Endodermal cell (in vitro differentiated cells): ENCODE measurements around the gene TYK2. TPM values are rescaled to one million over a fixed set of nuclear protein-coding genes. Genes with fewer than 3 reads are reported as not detected.

Experiments
- DNase-seq: peaks from one replicate; pipeline ENCODE4 v3.0.0-alpha.2; 2017
- H3K27ac ChIP-seq: 2 replicates; pipeline ENCODE4 v1.5.1; 2013; ENCODE audit warnings: mild to moderate bottlenecking, low read depth, low read length, moderate library complexity
- H3K27me3 ChIP-seq: 2 replicates; pipeline ENCODE4 v1.6.1; 2013; ENCODE audit warnings: mild to moderate bottlenecking, low read length, moderate library complexity; ENCODE audit not compliant: insufficient read depth, control insufficient read depth, poor library complexity, severe bottlenecking
- H3K36me3 ChIP-seq: 2 replicates; pipeline ENCODE4 v1.7.0; 2013; ENCODE audit warnings: mild to moderate bottlenecking, low read length, moderate library complexity; ENCODE audit not compliant: control insufficient read depth, insufficient read depth
- H3K4me1 ChIP-seq: one replicate; pipeline ENCODE4 v1.7.0; 2013; ENCODE audit warnings: low read length; ENCODE audit not compliant: control insufficient read depth, insufficient read depth
- H3K4me3 ChIP-seq: 2 replicates; pipeline ENCODE4 v1.5.1; 2013; ENCODE audit warnings: mild to moderate bottlenecking, low read length, moderate library complexity
- H3K9ac ChIP-seq: 2 replicates; pipeline ENCODE4 v1.6.1; 2013; ENCODE audit warnings: mild to moderate bottlenecking, low read length, moderate library complexity; ENCODE audit not compliant: poor library complexity, severe bottlenecking; ENCODE audit errors: extremely low read depth
- H3K9me3 ChIP-seq: 2 replicates; pipeline ENCODE4 v1.6.1; 2013; ENCODE audit warnings: mild to moderate bottlenecking, low read length, moderate library complexity; ENCODE audit not compliant: control insufficient read depth
- H3K27ac Mint-ChIP-seq: 2 replicates; pipeline ENCODE4 v1.8.0; 2020; ENCODE audit warnings: mixed read lengths
- H3K27me3 Mint-ChIP-seq: 2 replicates; pipeline ENCODE4 v1.8.0; 2021; ENCODE audit warnings: mild to moderate bottlenecking, mixed read lengths; ENCODE audit not compliant: insufficient read depth
- H3K36me3 Mint-ChIP-seq: 2 replicates; pipeline ENCODE4 v1.8.0; 2020; ENCODE audit warnings: low read depth, mixed read lengths
- H3K4me1 Mint-ChIP-seq: 2 replicates; pipeline ENCODE4 v1.8.0; 2020; ENCODE audit warnings: mixed read lengths
- H3K4me3 Mint-ChIP-seq: 2 replicates; pipeline ENCODE4 v1.8.0; 2020; ENCODE audit warnings: mild to moderate bottlenecking, moderate library complexity, mixed read lengths
- H3K9me3 Mint-ChIP-seq: 2 replicates; pipeline ENCODE4 v1.8.0; 2020; ENCODE audit warnings: mild to moderate bottlenecking, mixed read lengths
- WGBS, 2 experiments: methylation state at CpG; one replicate each; pipeline versions ENCODE4 v1.1.5 to v1.1.7; 2013; ENCODE audit warnings: missing lambda C conversion rate in 2 of 2, mixed read lengths in 1 of 2; ENCODE audit not compliant: insufficient coverage in 1 of 2, insufficient read length in 1 of 2; 5-methylcytosine and 5-hydroxymethylcytosine counted together
- microRNA-seq: library from miRNA; unstranded; fragments of <30 nt; microRNA quantifications from one replicate; pipeline ENCODE4 v1.2.0, GENCODE V29; 2020; ENCODE audit warnings: borderline microRNAs expressed
- total RNA-seq, 2 donors: library from RNA; stranded (reverse); fragmentation: NEBNext Ultra II Directional in 1 of 2; extraction: Animal tissue kit (Norgen Biotek cat#: 25700) in 1 of 2; gene quantifications; 2 replicates in 1 of 2; 3 replicates in 1 of 2; pipeline ENCODE4 v1.2.1, GENCODE V29; 2021
- TF ChIP-seq, protein P1 (sequence below): fragments of 200-600 bp; sonication (generic); conservative IDR thresholded peaks from 2 replicates; pipeline ENCODE4 v1.5.0; 2021; ENCODE audit warnings: antibody characterized with exemption, mild to moderate bottlenecking

TYK2 gene
- total RNA-seq, 2 donors from 2014 or later: 63.5 to 65.8 TPM

DNA sequence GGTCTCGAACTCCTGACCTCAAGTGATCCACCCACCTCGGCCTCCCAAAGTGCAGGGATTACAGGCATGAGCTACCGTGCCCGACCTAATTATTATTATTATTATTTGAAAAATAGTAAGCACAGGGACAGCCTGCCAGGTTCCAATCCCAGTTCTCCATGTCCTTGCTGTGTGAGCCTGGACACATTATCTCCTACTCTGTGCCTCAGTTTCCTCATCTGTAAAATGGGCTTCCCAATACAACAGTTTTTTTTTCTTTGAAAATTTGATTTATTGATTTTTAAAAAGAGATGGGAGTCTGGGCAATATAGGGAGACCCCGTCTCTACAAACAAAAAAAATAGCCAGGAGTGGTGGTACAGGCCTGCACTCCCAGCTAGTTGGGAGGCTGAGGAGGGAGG is 74.0 kb downstream of the TYK2 start:
- H3K4me1 Mint-ChIP-seq: no peaks in the 10 kb centered on the region
- no peaks in the 10 kb centered on the region for H3K9me3 ChIP-seq
- no peak overlapping the region for H3K4me3 ChIP-seq
- peaks cover 10% of the 10 kb centered on the region for H3K27me3 Mint-ChIP-seq
- no peak overlapping the region for H3K4me3 Mint-ChIP-seq
- H3K36me3 Mint-ChIP-seq: peaks cover 15% of the 10 kb centered on the region
- no peak overlapping the region for H3K27ac ChIP-seq
- no peaks in the 10 kb centered on the region for H3K4me1 ChIP-seq
- no peaks in the 10 kb centered on the region for H3K9me3 Mint-ChIP-seq
- 100% methylated on average over 3 of the region's 5 CpGs; no CpG with 5 or more reads in 1 of the 2 experiments for WGBS, 2 experiments
- no peak overlapping the region for H3K9ac ChIP-seq
- H3K27me3 ChIP-seq: no peaks in the 10 kb centered on the region
- TF ChIP-seq, protein P1, sequence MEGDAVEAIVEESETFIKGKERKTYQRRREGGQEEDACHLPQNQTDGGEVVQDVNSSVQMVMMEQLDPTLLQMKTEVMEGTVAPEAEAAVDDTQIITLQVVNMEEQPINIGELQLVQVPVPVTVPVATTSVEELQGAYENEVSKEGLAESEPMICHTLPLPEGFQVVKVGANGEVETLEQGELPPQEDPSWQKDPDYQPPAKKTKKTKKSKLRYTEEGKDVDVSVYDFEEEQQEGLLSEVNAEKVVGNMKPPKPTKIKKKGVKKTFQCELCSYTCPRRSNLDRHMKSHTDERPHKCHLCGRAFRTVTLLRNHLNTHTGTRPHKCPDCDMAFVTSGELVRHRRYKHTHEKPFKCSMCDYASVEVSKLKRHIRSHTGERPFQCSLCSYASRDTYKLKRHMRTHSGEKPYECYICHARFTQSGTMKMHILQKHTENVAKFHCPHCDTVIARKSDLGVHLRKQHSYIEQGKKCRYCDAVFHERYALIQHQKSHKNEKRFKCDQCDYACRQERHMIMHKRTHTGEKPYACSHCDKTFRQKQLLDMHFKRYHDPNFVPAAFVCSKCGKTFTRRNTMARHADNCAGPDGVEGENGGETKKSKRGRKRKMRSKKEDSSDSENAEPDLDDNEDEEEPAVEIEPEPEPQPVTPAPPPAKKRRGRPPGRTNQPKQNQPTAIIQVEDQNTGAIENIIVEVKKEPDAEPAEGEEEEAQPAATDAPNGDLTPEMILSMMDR: no peak
- DNase-seq: no peak
- H3K36me3 ChIP-seq: no peaks in the 10 kb centered on the region
- H3K27ac Mint-ChIP-seq: no peak overlapping the region

DNA sequence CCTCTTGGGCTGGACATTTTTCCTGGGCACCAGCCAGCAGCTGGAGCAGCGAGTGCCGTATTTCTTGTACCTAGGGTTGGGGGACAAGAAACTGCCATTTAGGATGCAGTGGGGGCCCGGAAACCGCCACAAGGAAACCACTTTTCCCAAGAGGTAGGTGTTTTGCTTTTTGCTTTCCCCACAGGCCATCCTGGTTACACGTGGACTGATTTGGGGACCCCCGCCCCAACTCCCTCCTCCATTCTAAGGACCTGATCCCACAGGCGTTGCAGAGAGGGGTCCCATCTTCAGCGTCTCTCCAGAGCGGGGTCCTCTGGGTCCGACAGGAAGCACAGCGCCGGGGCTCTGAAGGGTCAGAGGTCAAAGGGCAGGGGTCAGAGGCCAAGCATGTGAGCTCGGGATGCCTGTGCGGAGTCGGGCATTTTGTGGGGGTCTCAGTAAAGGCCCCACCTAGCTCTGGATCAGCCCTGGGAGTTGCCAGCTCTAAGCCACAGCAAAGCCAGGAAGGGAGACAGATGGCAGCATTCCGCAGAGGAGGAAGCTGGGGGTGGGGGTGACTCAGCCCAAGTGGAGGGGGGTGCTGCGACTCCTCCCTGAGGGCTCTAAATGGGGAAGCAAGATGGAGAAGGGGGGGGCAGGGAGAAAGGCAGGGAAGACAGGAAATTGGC is 75.1 kb downstream of the TYK2 start:
- Mint-ChIP-seq H3K27me3 (peaks cover 13% of the 10 kb centered on the region), H3K27ac (no peak overlapping the region), H3K4me1 (no peaks in the 10 kb centered on the region), H3K9me3 (no peaks in the 10 kb centered on the region), H3K36me3 (peaks cover 15% of the 10 kb centered on the region), H3K4me3 (no peak overlapping the region)
- Histone ChIP-seq H3K36me3 (no peaks in the 10 kb centered on the region), H3K27ac (no peak overlapping the region), H3K4me1 (no peaks in the 10 kb centered on the region), H3K9me3 (no peaks in the 10 kb centered on the region), H3K27me3 (no peaks in the 10 kb centered on the region), H3K9ac (no peak overlapping the region), H3K4me3 (no peak overlapping the region)
- TF ChIP-seq, protein P1: no peak
- DNase-seq: no peak
- WGBS, 2 experiments: 94 to 100% methylated on average over 9 to 17 of the region's 17 CpGs

Small RNAs within 50 kb of the gene (microRNA-seq; reads per million reads assigned to microRNA genes)
- not detected for gene MIR1181

Other genes starting within 250 kb of the TYK2 start
- gene DNMT1, start 185.6 kb downstream of the TYK2 start, total RNA-seq: 100 to 1,000 TPM; 163 to 189 TPM
- 10 to 100 TPM; 11.0 to 16.4 TPM for gene S1PR2, start 149.2 kb downstream of the TYK2 start, total RNA-seq
- gene MRPL4, start 128.4 kb downstream of the TYK2 start, total RNA-seq: 10 to 100 TPM; 66.0 to 69.2 TPM
- 1 to 10 TPM; 1.7 to 5.2 TPM for gene ICAM1, start 109.5 kb downstream of the TYK2 start, total RNA-seq
- under 1 TPM in 1 of 2 donors, not detected in 1; 0.44 TPM for gene ICAM4, start 93.6 kb downstream of the TYK2 start, total RNA-seq
- under 1 TPM; 0.18 to 0.37 TPM for gene ICAM5, start 90.6 kb downstream of the TYK2 start, total RNA-seq
- gene ZGLP1, start 70.8 kb downstream of the TYK2 start, total RNA-seq: 1 to 10 TPM; 4.5 to 7.8 TPM
- 10 to 100 TPM; 23.2 to 25.9 TPM for gene FDX2, start 64.6 kb downstream of the TYK2 start, total RNA-seq
- gene RAVER1, start 47.0 kb downstream of the TYK2 start, total RNA-seq: 10 to 100 TPM; 53.1 to 64.7 TPM
- gene ICAM3, start 40.9 kb downstream of the TYK2 start, total RNA-seq: 10 to 100 TPM in 1 of 2 donors, 1 to 10 TPM in 1; 2.7 to 13.7 TPM
- gene CDC37, start 23.0 kb upstream of the TYK2 start, total RNA-seq: 100 to 1,000 TPM; 148 to 172 TPM
- gene PDE4A, start 40.0 kb upstream of the TYK2 start, total RNA-seq: 1 to 10 TPM; 1.7 to 2.6 TPM
- gene KEAP1, start 122.8 kb upstream of the TYK2 start, total RNA-seq: 10 to 100 TPM; 53.3 to 59.5 TPM
- 1 to 10 TPM; 1.2 to 5.1 TPM for gene S1PR5, start 136.9 kb upstream of the TYK2 start, total RNA-seq
- gene ATG4D, start 163.3 kb upstream of the TYK2 start, total RNA-seq: 10 to 100 TPM; 37.9 to 44.8 TPM
- 10 to 100 TPM; 45.2 to 47.7 TPM for gene KRI1, start 185.4 kb upstream of the TYK2 start, total RNA-seq
- 1 to 10 TPM; 3.5 to 4.6 TPM for gene CDKN2D, start 188.4 kb upstream of the TYK2 start, total RNA-seq
- 100 to 1,000 TPM; 132 to 146 TPM for gene AP1M2, start 206.7 kb upstream of the TYK2 start, total RNA-seq
- 100 to 1,000 TPM; 106 to 240 TPM for gene SLC44A2, start 245.0 kb upstream of the TYK2 start, total RNA-seq